Dendritic cell treated with granulocyte-macrophage colony-stimulating factor and Interleukin-4, amounts not matched to agents 40 ng/mL and 50 ng/mL, for 4 days (primary cell): ENCODE data around the gene COBLL1.

Experiments
- H3K27ac Mint-ChIP-seq: one replicate; pipeline ENCODE4 v1.8.0; 2022; ENCODE audit warnings: mild to moderate bottlenecking, mixed read lengths
- H3K27me3 Mint-ChIP-seq: one replicate; pipeline ENCODE4 v1.8.0; 2022; ENCODE audit warnings: mild to moderate bottlenecking, mixed read lengths
- H3K36me3 Mint-ChIP-seq: one replicate; pipeline ENCODE4 v1.8.0; 2022; ENCODE audit warnings: low read depth, mixed read lengths
- H3K4me1 Mint-ChIP-seq: one replicate; pipeline ENCODE4 v1.8.0; 2022; ENCODE audit warnings: low read depth, mixed read lengths
- H3K4me3 Mint-ChIP-seq: one replicate; pipeline ENCODE4 v1.8.0; 2022; ENCODE audit warnings: mild to moderate bottlenecking, moderate library complexity, mixed read lengths
- H3K9me3 Mint-ChIP-seq: one replicate; pipeline ENCODE4 v1.8.0; 2022; ENCODE audit warnings: mixed read lengths
- intact Hi-C: fragments of 100-400 bp; cut with micrococcal nuclease; formaldehyde crosslinking; loops from one replicate; pipeline ENCODE4 v1.15.0; 2022

COBLL1 gene

GRCh38 chr2:164797627-164798026, 44.0 kb downstream of the COBLL1 start:
- intact Hi-C loops = no loop called here
- no peaks in the 10 kb centered on the region for H3K9me3 Mint-ChIP-seq
- H3K36me3 Mint-ChIP-seq = no peaks in the 10 kb centered on the region
- H3K27me3 Mint-ChIP-seq = no peaks in the 10 kb centered on the region
- peaks cover 5% of the 10 kb centered on the region for H3K4me1 Mint-ChIP-seq
- H3K4me3 Mint-ChIP-seq = no peak overlapping the region
- no peak overlapping the region for H3K27ac Mint-ChIP-seq

GRCh38 chr2:164796999-164797398, 44.6 kb downstream of the COBLL1 start:
- peaks cover 5% of the 10 kb centered on the region for H3K4me1 Mint-ChIP-seq
- H3K9me3 Mint-ChIP-seq = no peaks in the 10 kb centered on the region
- no peak overlapping the region for H3K27ac Mint-ChIP-seq
- intact Hi-C loops = no loop called here
- no peak overlapping the region for H3K4me3 Mint-ChIP-seq
- no peaks in the 10 kb centered on the region for H3K27me3 Mint-ChIP-seq
- H3K36me3 Mint-ChIP-seq = no peaks in the 10 kb centered on the region

GRCh38 chr2:164794432-164795231, 47.0 kb downstream of the COBLL1 start:
- H3K36me3 Mint-ChIP-seq = no peaks in the 10 kb centered on the region
- no peaks in the 10 kb centered on the region for H3K9me3 Mint-ChIP-seq
- intact Hi-C loops = no loop called here
- peaks cover 5% of the 10 kb centered on the region for H3K4me1 Mint-ChIP-seq
- H3K4me3 Mint-ChIP-seq = no peak overlapping the region
- H3K27ac Mint-ChIP-seq = no peak overlapping the region
- H3K27me3 Mint-ChIP-seq = no peaks in the 10 kb centered on the region

- no peaks in the 10 kb centered on the region for H3K27me3 Mint-ChIP-seq
- H3K4me1 Mint-ChIP-seq = peaks cover 5% of the 10 kb centered on the region
- no peak overlapping the region for H3K4me3 Mint-ChIP-seq
- H3K27ac Mint-ChIP-seq = no peak overlapping the region
- intact Hi-C loops = no loop called here
- no peaks in the 10 kb centered on the region for H3K36me3 Mint-ChIP-seq
- no peaks in the 10 kb centered on the region for H3K9me3 Mint-ChIP-seq
These were observed 47.6 kb downstream of the COBLL1 start for GRCh38 chr2:164794016-164794415.

GRCh38 chr2:164793529-164793928, 48.1 kb downstream of the COBLL1 start:
- intact Hi-C loops = no loop called here

GRCh38 chr2:164792316-164793170, 49.1 kb downstream of the COBLL1 start:
- Mint-ChIP-seq H3K36me3 (no peaks in the 10 kb centered on the region), H3K27ac (no peak overlapping the region), H3K27me3 (no peaks in the 10 kb centered on the region)

More at GRCh38 chr2:164793529-164793928, 48.1 kb downstream of the COBLL1 start:
- Mint-ChIP-seq H3K4me3 (no peak overlapping the region), H3K4me1 (peaks cover 5% of the 10 kb centered on the region), H3K27ac (no peak overlapping the region), H3K36me3 (no peaks in the 10 kb centered on the region), H3K9me3 (no peaks in the 10 kb centered on the region), H3K27me3 (no peaks in the 10 kb centered on the region)

GRCh38 chr2:164789968-164790367, 51.7 kb downstream of the COBLL1 start:
- H3K27ac Mint-ChIP-seq = no peak overlapping the region
- H3K36me3 Mint-ChIP-seq = no peaks in the 10 kb centered on the region
- intact Hi-C loops = no loop called here
- H3K9me3 Mint-ChIP-seq = no peaks in the 10 kb centered on the region
- H3K4me1 Mint-ChIP-seq = no peaks in the 10 kb centered on the region
- H3K4me3 Mint-ChIP-seq = no peak overlapping the region
- no peaks in the 10 kb centered on the region for H3K27me3 Mint-ChIP-seq

More at GRCh38 chr2:164792316-164793170, 49.1 kb downstream of the COBLL1 start:
- Mint-ChIP-seq H3K4me3 (no peak overlapping the region), H3K4me1 (peaks cover 2% of the 10 kb centered on the region), H3K9me3 (no peaks in the 10 kb centered on the region)
- intact Hi-C loops = no loop called here

GRCh38 chr2:164786787-164787186, 54.8 kb downstream of the COBLL1 start:
- Mint-ChIP-seq H3K4me1 (no peaks in the 10 kb centered on the region), H3K9me3 (no peaks in the 10 kb centered on the region), H3K27me3 (no peaks in the 10 kb centered on the region), H3K27ac (no peak overlapping the region), H3K36me3 (no peaks in the 10 kb centered on the region), H3K4me3 (no peak overlapping the region)
- intact Hi-C loops = no loop called here

- Mint-ChIP-seq H3K36me3 (no peaks in the 10 kb centered on the region), H3K27me3 (no peaks in the 10 kb centered on the region), H3K27ac (no peak overlapping the region), H3K9me3 (no peaks in the 10 kb centered on the region), H3K4me1 (no peaks in the 10 kb centered on the region), H3K4me3 (no peak overlapping the region)
- intact Hi-C loops = no loop called here
These were observed 56.2 kb downstream of the COBLL1 start for GRCh38 chr2:164785457-164785856.

GRCh38 chr2:164784376-164784775, 57.2 kb downstream of the COBLL1 start:
- no peak overlapping the region for H3K4me3 Mint-ChIP-seq
- no peaks in the 10 kb centered on the region for H3K9me3 Mint-ChIP-seq
- no peaks in the 10 kb centered on the region for H3K36me3 Mint-ChIP-seq
- no peaks in the 10 kb centered on the region for H3K4me1 Mint-ChIP-seq
- no peaks in the 10 kb centered on the region for H3K27me3 Mint-ChIP-seq
- intact Hi-C loops = no loop called here
- no peak overlapping the region for H3K27ac Mint-ChIP-seq

GRCh38 chr2:164782323-164782722, 59.3 kb downstream of the COBLL1 start:
- H3K27me3 Mint-ChIP-seq = no peaks in the 10 kb centered on the region
- H3K36me3 Mint-ChIP-seq = no peaks in the 10 kb centered on the region
- no peaks in the 10 kb centered on the region for H3K4me1 Mint-ChIP-seq
- no peaks in the 10 kb centered on the region for H3K9me3 Mint-ChIP-seq
- no peak overlapping the region for H3K4me3 Mint-ChIP-seq
- no peak overlapping the region for H3K27ac Mint-ChIP-seq
- intact Hi-C loops = no loop called here

- intact Hi-C loops = no loop called here
- Mint-ChIP-seq H3K27me3 (no peaks in the 10 kb centered on the region), H3K36me3 (no peaks in the 10 kb centered on the region), H3K4me3 (no peak overlapping the region), H3K9me3 (no peaks in the 10 kb centered on the region), H3K4me1 (no peaks in the 10 kb centered on the region), H3K27ac (no peak overlapping the region)
These were observed 60.2 kb downstream of the COBLL1 start for GRCh38 chr2:164781394-164781793.

- H3K27me3 Mint-ChIP-seq = no peaks in the 10 kb centered on the region
- no peaks in the 10 kb centered on the region for H3K36me3 Mint-ChIP-seq
- intact Hi-C loops = no loop called here
- H3K9me3 Mint-ChIP-seq = no peaks in the 10 kb centered on the region
- no peaks in the 10 kb centered on the region for H3K4me1 Mint-ChIP-seq
- no peak overlapping the region for H3K27ac Mint-ChIP-seq
- H3K4me3 Mint-ChIP-seq = no peak overlapping the region
These were observed 60.9 kb downstream of the COBLL1 start for GRCh38 chr2:164780611-164781178.

- Mint-ChIP-seq H3K27ac (no peak overlapping the region), H3K27me3 (no peaks in the 10 kb centered on the region), H3K9me3 (no peaks in the 10 kb centered on the region), H3K4me3 (no peak overlapping the region), H3K4me1 (no peaks in the 10 kb centered on the region), H3K36me3 (no peaks in the 10 kb centered on the region)
- intact Hi-C loops = no loop called here
These were observed 62.1 kb downstream of the COBLL1 start for GRCh38 chr2:164779383-164780057.
